Neural cell (in vitro differentiated cells): ENCODE data around the gene TMEM131. TPM values are rescaled to one million over a fixed set of nuclear protein-coding genes. Genes with fewer than 3 reads are reported as not detected.
"Not testable (repeated sequence)": the region's sequence is repeated elsewhere in the genome, so short reads cannot be mapped to it uniquely, and the experiment has no call there.

Experiments used
- H2AFZ ChIP-seq: fragments of 200-600, 300-800 bp; sonication (generic), shearing (Covaris generic); 2 replicates; pipeline ENCODE4 v1.6.0; 2014; ENCODE audit warnings: low read depth, mild to moderate bottlenecking, antibody characterized with exemption, low read length, moderate library complexity
- H3F3A ChIP-seq: fragments of 200-600 bp; shearing (Covaris generic); 2 replicates; pipeline ENCODE4 v1.6.1; 2016; ENCODE audit warnings: mild to moderate bottlenecking, moderate library complexity, mixed read lengths, antibody characterized with exemption, low read length; ENCODE audit not compliant: insufficient read depth, poor library complexity, severe bottlenecking
- H3K27ac ChIP-seq: fragments of 200-600, 300-800 bp; sonication (generic), shearing (Covaris generic); 2 replicates; pipeline ENCODE4 v1.5.1; 2014; ENCODE audit warnings: mild to moderate bottlenecking, low read length, moderate library complexity
- H3K27me3 ChIP-seq: fragments of 300-800, 200-600 bp; sonication (generic), shearing (Covaris generic); 2 replicates; pipeline ENCODE4 v1.6.0; 2014; ENCODE audit warnings: mild to moderate bottlenecking, low read depth, low read length, moderate library complexity; ENCODE audit not compliant: insufficient read depth
- H3K36me3 ChIP-seq: fragments of 300-800, 200-600 bp; sonication (generic), shearing (Covaris generic); 2 replicates; pipeline ENCODE4 v1.5.1; 2014; ENCODE audit warnings: mild to moderate bottlenecking, antibody characterized with exemption, low read length, moderate library complexity; ENCODE audit not compliant: insufficient read depth
- H3K4me2 ChIP-seq: fragments of 300-800, 200-600 bp; sonication (generic), shearing (Covaris generic); 2 replicates; pipeline ENCODE4 v1.6.0; 2014; ENCODE audit warnings: mild to moderate bottlenecking, low read length
- H3K4me3 ChIP-seq: fragments of 300-800, 200-600 bp; sonication (generic), shearing (Covaris generic); 2 replicates; pipeline ENCODE4 v1.5.1; 2014; ENCODE audit warnings: mild to moderate bottlenecking, low read length, moderate library complexity
- H3K79me2 ChIP-seq: fragments of 200-600 bp; shearing (Covaris generic); replicated peaks from 2 replicates; pipeline ENCODE4 v1.6.0; 2014; ENCODE audit warnings: mild to moderate bottlenecking, low read length, moderate library complexity; ENCODE audit not compliant: insufficient read depth
- H3K9ac ChIP-seq: fragments of 300-800, 200-600 bp; sonication (generic), shearing (Covaris generic); 2 replicates; pipeline ENCODE4 v1.6.1; 2016; ENCODE audit warnings: mild to moderate bottlenecking, low read length, mixed read lengths
- H3K9me2 ChIP-seq: fragments of 200-600 bp; shearing (Covaris generic); 2 replicates; pipeline ENCODE4 v1.6.1; 2016; ENCODE audit warnings: mild to moderate bottlenecking, low read length, mixed read lengths; ENCODE audit not compliant: insufficient read depth
- H3K9me3 ChIP-seq: fragments of 200-600, 300-800 bp; sonication (generic), shearing (Covaris generic); 2 replicates; pipeline ENCODE4 v1.6.1; 2016; ENCODE audit warnings: mild to moderate bottlenecking, mixed run types, low read length, moderate library complexity, mixed read lengths
- H4K20me1 ChIP-seq: fragments of 200-600 bp; shearing (Covaris generic); 2 replicates; pipeline ENCODE4 v1.6.1; 2016; ENCODE audit warnings: mild to moderate bottlenecking, mixed run types; ENCODE audit not compliant: insufficient read depth
- CTCF ChIP-seq: fragments of 450-650 bp; IDR thresholded peaks from 2 replicates; pipeline ENCODE4 v1.5.1; 2014; ENCODE audit warnings: antibody characterized with exemption, mild to moderate bottlenecking, moderate library complexity; ENCODE audit not compliant: poor library complexity, severe bottlenecking
- EZH2 ChIP-seq: fragments of 200-600, 300-800 bp; shearing (Covaris generic), sonication (generic); IDR thresholded peaks from 2 replicates; pipeline ENCODE4 v1.6.1; 2014; ENCODE audit warnings: antibody characterized with exemption, low read length, borderline replicate concordance, mild to moderate bottlenecking; ENCODE audit not compliant: insufficient read depth, poor library complexity, severe bottlenecking
- MXI1 ChIP-seq: fragments of 450-650 bp; conservative IDR thresholded peaks from 2 replicates; pipeline ENCODE4 v1.6.1; 2014; ENCODE audit warnings: antibody characterized with exemption, mild to moderate bottlenecking; ENCODE audit not compliant: poor library complexity, severe bottlenecking
- POLR2AphosphoS5 ChIP-seq: IDR thresholded peaks from 2 replicates; pipeline ENCODE4 v1.6.1; 2012
- RAD21 ChIP-seq: fragments of 450-650 bp; conservative IDR thresholded peaks from 2 replicates; pipeline ENCODE4 v1.6.1; 2014; ENCODE audit warnings: antibody characterized with exemption, mild to moderate bottlenecking, moderate library complexity
- REST ChIP-seq: IDR thresholded peaks from 2 replicates; pipeline ENCODE4 v1.6.1; 2012; ENCODE audit warnings: borderline replicate concordance
- SMC3 ChIP-seq: fragments of 450-650 bp; conservative IDR thresholded peaks from 2 replicates; pipeline ENCODE4 v1.6.1; 2014; ENCODE audit warnings: antibody characterized with exemption, mild to moderate bottlenecking, moderate library complexity; ENCODE audit not compliant: poor library complexity
- TAF1 ChIP-seq: IDR thresholded peaks from 2 replicates; pipeline ENCODE4 v1.6.1; 2012; ENCODE audit warnings: low read depth
- polyA plus RNA-seq: library from polyadenylated mRNA; depleted of rRNA; stranded (reverse); fragments of >200 nt; gene quantifications from 2 replicates; pipeline ENCODE4 v1.2.3, GENCODE V29; 2014

The TMEM131 gene
- polyA plus RNA-seq, 1 donor from 2014 or later, result 9.6 TPM

GRCh38 chr2:97957432-97958183, 38.1 kb downstream of the TMEM131 start:
- Histone ChIP-seq H3K36me3 (no peaks in the 10 kb centered on the region), H3K4me3 (no peak overlapping the region), H2AFZ (no peak overlapping the region), H3K27ac (no peak overlapping the region), H3K9me2 (no peaks in the 10 kb centered on the region), H3K27me3 (no peaks in the 10 kb centered on the region), H3K9me3 (no peaks in the 10 kb centered on the region), H4K20me1 (no peaks in the 10 kb centered on the region), H3F3A (no peaks in the 10 kb centered on the region), H3K79me2 (peaks cover 59% of the 10 kb centered on the region), H3K9ac (no peak overlapping the region), H3K4me2 (no peak overlapping the region)
- TF ChIP-seq REST (no peak), EZH2 (no peak), SMC3 (no peak)

DNA sequence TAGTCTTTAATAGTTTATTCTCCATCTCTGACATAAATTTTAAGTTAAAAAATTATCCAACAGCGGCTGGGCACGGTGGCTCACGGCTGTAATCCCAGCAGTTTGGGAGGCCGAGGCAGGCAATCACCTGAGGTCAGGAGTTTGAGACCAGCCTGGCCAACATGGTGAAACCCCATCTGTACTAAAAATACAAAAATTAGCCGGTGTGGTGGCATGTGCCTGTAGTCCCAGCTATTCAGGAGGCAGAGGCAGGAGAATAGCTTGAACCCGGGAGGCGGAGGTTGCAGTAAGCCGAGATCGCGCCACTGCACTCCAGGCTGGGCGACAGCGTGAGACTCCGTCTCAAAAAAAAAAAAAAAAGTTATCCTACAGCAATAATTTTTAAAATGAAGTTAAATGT, 39.0 kb downstream of the TMEM131 start:
- H3K9ac ChIP-seq, H4K20me1 ChIP-seq: not testable (repeated sequence)
- peaks cover 62% of the 10 kb centered on the region for H3K79me2 ChIP-seq

GRCh38 chr2:97953853-97954252, 41.9 kb downstream of the TMEM131 start:
- Histone ChIP-seq H3K9me2 (no peaks in the 10 kb centered on the region), H3K27ac (no peak overlapping the region), H3K4me3 (no peak overlapping the region), H3K36me3 (no peaks in the 10 kb centered on the region), H2AFZ (no peak overlapping the region), H3K4me2 (no peak overlapping the region), H3K9me3 (no peaks in the 10 kb centered on the region), H4K20me1 (no peaks in the 10 kb centered on the region), H3K9ac (no peak overlapping the region), H3F3A (no peaks in the 10 kb centered on the region), H3K79me2 (peaks cover 48% of the 10 kb centered on the region), H3K27me3 (no peaks in the 10 kb centered on the region)
- TF ChIP-seq POLR2AphosphoS5 (no peak), MXI1 (no peak), CTCF (no peak), TAF1 (no peak), SMC3 (no peak), REST (no peak), EZH2 (no peak), RAD21 (no peak)

More for the DNA sequence above, 39.0 kb downstream of the TMEM131 start:
- H2AFZ ChIP-seq, H3F3A ChIP-seq, H3K9me3 ChIP-seq, H3K27ac ChIP-seq, H3K27me3 ChIP-seq, H3K36me3 ChIP-seq, H3K9me2 ChIP-seq, H3K4me3 ChIP-seq, H3K4me2 ChIP-seq: not testable (repeated sequence)
